ENCODE data around the gene PKNOX1.
"Not testable (repeated sequence)": the region's sequence is repeated elsewhere in the genome, so short reads cannot be mapped to it uniquely, and the experiment has no call there.

The PKNOX1 gene

DNA sequence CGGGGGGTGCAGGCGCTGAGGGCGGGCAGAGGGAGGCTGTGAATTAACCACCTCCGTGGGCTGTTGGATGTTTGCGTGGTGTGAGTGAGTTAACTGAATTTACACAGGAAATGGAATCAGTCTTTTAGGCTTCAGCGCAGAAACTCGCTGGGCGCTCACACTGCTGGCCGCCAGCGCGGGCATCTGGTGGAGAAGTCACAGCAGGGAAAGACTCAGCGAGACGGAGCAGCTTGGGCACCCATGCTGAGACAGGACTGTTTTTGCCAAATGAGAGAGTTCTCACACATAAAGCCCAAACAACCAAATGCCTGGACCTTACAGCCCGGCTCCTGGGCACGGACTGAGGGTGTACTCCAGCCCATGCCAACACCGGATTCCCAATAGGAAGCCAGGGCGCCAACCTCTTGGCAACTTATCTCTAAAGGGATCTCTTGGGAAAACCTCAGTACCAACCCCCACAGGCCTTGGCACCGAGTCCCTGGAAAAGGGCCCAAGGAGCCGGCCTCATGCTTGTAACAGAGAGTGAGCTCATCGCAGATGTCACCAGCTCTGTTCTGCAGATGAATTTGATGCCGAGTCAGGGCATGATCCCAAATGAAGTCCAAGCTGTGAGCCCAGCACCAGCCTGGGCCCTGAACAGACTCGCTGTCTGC lies 90.0 kb downstream of the PKNOX1 start:
- not testable (repeated sequence) for DNase-seq

DNA sequence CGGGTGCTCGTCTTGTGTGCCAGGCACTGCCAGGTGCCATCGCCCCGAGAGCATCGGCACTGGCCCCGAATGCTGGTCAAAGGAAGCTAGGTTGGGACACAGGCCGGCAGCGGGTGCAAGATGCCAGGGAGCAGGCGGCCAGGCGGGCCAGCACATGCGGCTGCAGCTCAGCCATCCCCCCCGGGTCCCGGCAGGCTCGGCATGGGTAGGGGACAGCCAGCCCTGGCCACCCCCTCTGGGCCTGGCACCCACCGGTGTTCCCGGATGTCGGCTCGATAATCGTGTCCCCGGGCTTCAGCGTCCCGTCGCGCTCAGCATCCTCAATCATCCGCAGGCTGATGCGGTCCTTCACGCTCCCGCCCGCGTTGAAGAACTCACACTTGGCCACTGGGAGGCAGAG lies 91.6 kb downstream of the PKNOX1 start:
- DNase-seq = not testable (repeated sequence)

DNA sequence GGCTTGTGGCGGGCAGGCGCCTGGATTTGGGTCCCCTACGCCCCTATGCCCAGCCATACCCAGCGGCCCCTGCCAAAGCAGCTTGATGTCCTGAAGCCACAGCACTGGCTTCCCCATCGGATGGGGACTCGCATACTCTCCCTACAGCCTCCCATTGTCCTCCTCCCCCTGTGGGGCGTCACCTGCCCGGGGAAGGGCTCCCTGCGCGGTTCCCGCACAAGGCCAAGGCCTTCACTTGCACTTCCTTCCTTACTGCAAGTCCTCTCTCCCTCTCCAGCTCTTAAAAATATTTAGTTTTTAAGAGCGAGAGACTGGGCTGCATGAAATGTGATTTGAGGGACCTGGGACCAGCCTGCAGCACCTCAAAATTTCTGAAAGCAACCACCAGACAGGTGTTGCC lies 92.3 kb downstream of the PKNOX1 start:
- DNase-seq = not testable (repeated sequence)

DNA sequence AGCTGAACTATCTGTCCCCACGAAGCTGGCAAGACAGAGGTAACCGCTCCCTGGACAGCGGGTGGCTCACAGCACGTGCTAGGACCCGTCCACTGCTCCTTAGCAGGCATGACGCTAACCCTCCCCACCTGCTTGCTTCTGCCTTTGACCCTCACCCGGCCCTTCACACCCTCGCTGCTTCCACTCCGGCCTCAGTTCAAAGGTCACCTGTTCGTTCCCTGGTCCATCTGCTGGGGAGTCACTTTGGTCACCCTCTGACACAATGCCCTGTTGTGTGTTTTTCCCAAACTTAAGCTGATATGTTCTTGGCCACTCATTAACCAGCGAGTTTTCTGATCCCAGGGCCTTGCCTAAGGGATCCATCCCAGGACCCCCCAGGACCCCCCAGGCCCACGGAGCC lies 93.7 kb downstream of the PKNOX1 start:
- DNase-seq = not testable (repeated sequence)

DNA sequence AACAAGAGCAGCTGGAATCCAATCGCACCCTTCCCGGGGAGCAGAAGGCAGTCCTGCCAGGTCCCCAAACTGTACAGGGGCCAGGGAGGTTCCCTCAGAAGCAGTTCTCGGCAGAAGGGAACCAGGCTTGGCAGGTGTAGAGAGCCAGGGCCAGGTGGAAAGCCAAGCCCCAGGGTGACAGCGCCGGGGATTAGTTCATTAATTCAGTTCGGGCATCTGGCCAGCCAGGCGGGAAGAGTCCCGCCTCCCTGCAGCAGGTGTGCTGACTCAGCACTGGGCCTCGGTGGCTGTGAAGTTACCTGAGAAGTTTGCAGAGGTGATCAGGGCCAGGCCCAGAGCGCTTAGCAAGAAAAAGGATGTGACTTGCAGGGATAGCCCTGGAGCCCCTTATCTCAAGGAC lies 95.3 kb downstream of the PKNOX1 start:
- DNase-seq = not testable (repeated sequence)

DNA sequence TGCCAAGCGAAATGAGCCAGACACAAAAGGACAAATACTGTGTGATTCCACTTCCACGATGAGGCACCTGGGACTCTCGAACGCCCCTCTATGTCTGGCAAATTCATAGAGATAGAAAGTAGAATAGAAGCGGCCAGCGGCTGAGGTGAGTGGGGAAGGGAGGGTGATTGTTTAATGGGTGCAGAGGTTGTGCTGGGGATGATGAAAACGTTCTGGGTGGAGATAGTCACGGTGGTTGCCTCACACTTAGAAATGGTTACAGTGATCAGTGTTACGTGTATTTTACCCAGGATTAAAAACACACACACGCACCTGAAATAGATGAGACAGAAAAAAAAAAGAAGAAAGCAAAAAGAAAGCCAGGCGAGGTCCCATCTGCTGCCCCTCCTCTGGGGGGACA lies 98.4 kb downstream of the PKNOX1 start:
- DNase-seq = not testable (repeated sequence)

DNA sequence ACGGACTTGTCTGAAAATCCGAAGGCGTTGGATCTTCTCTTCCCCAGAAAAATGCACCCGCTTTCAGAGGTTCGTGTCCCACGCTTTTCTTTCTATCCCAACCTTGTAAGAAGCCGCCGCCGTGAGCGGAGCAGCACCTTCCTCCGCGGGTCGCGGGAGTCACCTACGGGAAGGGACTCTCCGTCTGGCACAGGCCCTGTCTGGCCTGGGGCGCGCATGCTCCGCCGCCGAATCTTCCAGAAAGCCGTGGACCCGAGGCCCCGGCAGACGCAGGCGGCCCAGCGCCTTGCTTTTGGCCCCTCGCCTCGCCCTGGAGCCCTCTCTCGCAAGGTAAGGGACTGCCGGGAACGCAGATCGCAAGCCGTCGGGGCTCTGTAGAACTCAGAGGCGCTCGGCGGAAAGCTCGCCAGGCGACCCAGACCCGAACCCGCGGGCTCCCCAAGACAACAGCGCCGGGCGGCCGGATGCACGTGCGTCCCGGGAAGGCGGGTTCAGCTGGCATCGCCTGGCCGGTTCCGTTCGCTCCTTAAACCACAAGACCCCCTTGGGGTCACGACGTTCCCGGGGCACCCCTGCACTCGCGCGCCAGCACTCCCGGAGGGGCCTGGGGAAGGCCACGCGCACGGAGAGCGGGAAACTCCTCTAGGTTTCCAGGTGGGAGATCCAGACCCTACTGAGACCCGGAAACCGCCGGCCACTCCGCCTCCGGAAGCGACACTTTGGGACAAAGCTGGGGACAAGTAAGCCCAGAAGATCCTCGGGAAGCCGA lies 100.2 kb downstream of the PKNOX1 start:
- not testable (repeated sequence) for DNase-seq

DNA sequence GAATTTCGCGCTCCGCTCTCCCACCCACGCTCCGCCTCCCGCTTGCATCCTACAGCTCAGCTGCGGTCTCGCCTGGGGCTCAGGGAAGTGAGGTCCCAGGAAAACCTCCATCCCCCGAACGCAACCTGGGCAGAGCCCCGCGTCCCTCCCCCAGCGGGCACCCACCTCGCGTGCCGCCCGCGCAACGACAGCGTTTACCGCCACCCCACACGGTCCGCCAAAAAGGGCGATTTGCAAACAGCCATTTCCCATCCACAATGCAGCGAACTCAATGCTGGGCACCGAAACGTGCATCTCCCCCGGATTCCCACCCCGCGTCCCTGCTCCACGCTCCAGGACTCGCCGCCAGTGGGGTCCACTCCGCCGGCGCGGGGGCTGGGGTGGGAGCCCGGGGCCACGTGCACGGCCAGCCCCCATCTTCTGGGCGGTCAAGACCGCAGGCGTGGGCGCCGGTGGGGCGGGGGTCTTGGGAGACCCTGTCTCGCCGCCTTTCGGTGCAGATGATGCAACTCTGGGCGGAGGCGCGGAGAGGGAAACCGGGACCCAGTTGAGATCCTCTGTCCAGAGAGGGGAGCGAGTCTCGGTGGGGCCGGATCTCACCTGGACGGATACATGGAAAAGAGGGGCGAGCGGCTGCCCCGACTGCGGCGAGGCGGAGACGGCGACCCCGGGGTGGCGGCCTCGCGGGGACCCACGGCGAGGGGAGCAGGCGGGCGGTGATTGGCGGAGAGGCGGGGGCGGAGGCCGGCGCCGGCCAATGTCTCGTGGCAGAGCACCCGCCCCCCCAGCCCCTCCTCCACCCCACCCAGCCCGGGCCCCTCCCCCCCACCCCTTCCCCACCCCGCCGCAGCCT lies 101.0 kb downstream of the PKNOX1 start, which contains the start of gene CBS:
TSS of gene CBS (minus strand) at position 666 of the 853 bp plus-strand sequence. CDS start 3,642 bp downstream, outside the sequence.
- DNase-seq = not testable (repeated sequence)

DNA sequence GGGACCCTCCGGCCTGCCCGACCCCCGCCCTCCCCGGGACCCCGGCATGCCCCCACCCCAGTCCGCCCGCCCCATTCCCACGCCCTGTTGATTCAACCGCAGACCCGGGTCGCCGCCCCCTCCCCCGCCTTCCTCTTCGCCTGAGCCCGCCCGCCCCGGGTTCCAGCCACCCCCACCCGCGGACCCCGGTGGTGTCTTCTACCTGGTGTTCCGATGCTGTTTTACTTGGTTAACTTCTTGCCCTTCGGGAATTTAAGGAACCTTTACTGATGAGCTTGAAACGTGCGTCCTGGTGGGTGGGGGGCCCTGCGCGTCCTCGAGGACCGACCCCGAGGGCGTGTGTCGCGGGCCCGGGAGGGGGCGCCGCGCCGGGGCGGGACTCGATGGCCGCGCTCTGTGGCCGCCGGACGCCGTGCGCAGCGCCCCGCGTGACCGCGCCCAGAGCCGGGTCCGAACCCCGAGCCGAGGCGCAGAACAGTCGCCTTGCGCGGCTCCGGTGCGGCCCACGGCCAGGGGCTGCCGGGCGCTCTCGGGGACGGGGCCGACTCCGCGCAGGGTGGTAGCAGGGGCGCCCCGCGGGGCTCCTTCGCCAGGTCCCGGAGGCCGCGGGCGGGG lies 101.8 kb downstream of the PKNOX1 start:
- DNase-seq = not testable (repeated sequence)

DNA sequence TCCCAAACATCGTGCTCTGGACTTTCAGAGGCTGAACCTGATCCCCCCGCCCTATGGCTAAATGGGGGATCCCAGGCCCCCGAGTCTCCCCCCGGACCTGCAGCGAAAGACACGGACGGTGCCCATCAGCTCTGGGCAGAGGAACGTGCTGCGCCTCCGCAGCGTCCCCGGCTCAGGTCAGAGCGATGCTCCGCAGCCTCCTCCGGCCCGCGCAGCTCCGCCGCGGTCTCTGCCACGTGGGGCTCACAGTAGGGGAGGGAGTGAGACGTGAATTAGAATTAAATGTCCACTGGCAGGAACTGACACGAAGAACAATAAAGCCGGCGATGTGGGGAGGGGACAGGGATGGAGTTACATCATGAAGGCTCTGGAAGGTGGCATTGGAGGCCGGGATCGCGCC lies 102.3 kb downstream of the PKNOX1 start:
- not testable (repeated sequence) for DNase-seq

DNA sequence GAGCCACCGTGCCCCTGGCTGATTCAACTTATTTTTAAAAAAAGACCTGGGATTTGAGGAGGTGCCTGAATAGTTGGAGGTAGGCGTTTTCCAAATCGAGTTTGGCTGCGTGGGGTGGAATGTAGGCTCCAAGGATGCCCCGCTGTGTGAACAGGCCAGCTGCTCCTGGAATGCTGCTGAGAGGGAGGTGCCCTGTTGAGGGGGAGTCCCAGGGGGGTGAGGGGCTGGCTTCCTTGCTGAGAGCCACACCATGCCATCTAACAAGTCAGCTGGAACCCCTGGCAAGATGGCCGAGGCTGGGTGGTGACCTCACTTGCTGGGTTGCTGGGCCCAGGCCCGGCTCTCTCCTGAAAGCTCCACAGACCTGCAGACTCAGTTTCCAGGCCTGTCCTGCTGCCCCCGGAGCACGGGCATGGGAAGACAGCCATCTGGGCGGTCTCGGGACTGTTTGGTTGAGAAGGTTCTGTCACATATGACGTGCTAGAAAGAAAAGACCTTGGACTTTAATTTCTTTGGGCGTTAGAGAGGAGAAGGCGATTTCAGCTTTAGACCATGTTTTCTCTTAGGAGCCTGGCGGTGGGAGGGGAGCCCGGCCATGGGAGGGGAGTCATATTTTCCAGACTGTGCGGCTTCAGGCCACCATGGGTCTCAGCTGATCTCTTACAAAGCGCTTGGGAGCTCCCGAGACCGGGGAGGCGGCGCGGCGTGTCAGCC lies 108.4 kb downstream of the PKNOX1 start:
- DNase-seq = not testable (repeated sequence)

Measured in NCI-H82 (cell line).